ENCODE data around the gene ZSWIM6.

The ZSWIM6 gene

DNA sequence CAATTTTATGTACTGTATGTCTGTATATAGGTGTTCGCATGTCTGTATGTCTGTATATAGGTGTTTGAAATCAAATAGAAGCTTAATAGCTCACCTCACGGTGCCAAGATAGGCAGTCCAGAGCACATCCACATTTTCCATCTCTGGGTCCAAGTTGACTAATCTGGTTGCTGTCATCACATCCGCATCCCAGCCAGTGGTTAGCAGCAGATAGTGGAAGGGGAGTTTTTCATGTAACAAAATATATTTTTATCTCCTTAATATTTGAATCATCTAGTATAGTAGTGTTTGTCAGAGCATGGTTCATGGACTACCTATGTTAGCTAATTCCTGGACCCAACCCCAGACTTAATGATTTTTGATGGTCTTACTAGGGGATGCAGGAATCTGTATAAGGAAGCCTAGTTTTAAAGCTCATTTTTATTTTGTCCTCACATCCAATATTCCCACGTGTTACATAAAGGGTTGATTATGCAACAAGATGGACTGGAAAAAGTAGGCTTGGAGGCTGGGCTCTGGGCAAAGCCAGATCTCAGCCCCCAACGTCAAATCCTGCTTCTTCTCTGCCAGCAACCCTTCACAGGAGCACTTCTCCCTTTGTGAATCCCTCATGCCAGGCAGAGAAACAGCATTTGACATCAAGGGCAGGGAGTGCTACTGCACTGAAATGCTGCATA lies 219.7 kb downstream of the ZSWIM6 start:
- Histone ChIP-seq H3K27ac (ENCODE audit: low read depth, low read length) (no peak overlapping the region), H3K4me1 (ENCODE audit: control insufficient read depth, insufficient read depth, low read length) (no peaks in the 10 kb centered on the region), H3K4me3 (ENCODE audit: low read depth, low read length) (no peak overlapping the region), H3K9me3 (ENCODE audit: control insufficient read depth, insufficient read depth, low read depth, low read length) (peaks cover 16% of the 10 kb centered on the region), H3K9ac (ENCODE audit: low read length) (no peak overlapping the region), H3K36me3 (ENCODE audit: control insufficient read depth, insufficient read depth, low read length) (no peaks in the 10 kb centered on the region), H3K27me3 (ENCODE audit: control insufficient read depth, insufficient read depth, low read length) (no peaks in the 10 kb centered on the region)

DNA sequence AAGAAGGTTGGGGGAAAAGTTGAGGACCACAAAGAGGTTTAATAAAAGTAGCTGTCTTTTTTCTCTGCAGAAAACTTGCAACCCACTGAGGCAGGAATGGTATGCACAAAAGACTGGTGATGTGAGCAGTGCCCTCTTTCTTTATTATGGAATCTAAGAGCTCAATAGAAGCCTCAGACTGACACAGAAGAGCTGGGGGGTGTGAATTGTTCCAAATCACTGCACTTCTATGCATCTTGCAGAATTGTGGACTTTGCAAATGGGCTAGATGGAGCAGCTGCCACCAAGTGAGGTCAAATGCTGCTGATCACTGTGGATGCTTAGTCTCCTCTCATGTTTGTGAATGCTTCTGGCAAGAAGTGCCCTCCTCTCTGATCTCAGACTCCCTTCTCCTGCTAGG lies 227.1 kb downstream of the ZSWIM6 start:
- Histone ChIP-seq H3K4me1 (ENCODE audit: control insufficient read depth, insufficient read depth, low read length) (no peaks in the 10 kb centered on the region), H3K36me3 (ENCODE audit: control insufficient read depth, insufficient read depth, low read length) (no peaks in the 10 kb centered on the region), H3K4me3 (ENCODE audit: low read depth, low read length) (no peak overlapping the region), H3K9me3 (ENCODE audit: control insufficient read depth, insufficient read depth, low read depth, low read length) (peaks cover 7% of the 10 kb centered on the region), H3K9ac (ENCODE audit: low read length) (no peak overlapping the region), H3K27me3 (ENCODE audit: control insufficient read depth, insufficient read depth, low read length) (no peaks in the 10 kb centered on the region), H3K27ac (ENCODE audit: low read depth, low read length) (no peak overlapping the region)

DNA sequence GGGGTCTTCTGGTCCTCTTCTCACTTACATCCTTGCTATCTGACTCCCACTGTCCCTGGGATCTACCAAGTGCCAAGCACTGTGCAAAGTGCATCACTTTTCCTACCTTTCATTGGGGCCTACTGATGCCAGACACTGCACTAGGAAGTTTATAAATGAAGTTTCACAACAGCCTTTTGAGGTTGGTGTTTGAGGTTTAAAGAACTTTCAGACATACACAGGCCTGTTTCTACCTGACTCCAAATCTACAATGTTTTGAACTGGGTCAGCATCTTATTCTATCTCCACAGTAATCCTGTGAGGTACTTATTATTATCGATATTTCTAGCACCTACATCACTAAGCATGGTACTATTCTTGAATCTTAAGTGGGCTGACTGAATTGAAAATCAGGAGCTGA lies 227.7 kb downstream of the ZSWIM6 start:
- H3K36me3 ChIP-seq (ENCODE audit: control insufficient read depth, insufficient read depth, low read length) = no peaks in the 10 kb centered on the region
- no peaks in the 10 kb centered on the region for H3K4me1 ChIP-seq (ENCODE audit: control insufficient read depth, insufficient read depth, low read length)
- H3K27me3 ChIP-seq (ENCODE audit: control insufficient read depth, insufficient read depth, low read length) = no peaks in the 10 kb centered on the region
- H3K27ac ChIP-seq (ENCODE audit: low read depth, low read length) = no peak overlapping the region
- no peak overlapping the region for H3K9ac ChIP-seq (ENCODE audit: low read length)
- H3K9me3 ChIP-seq (ENCODE audit: control insufficient read depth, insufficient read depth, low read depth, low read length) = peaks cover 2% of the 10 kb centered on the region; the same call in 1 of the 2 replicates
- H3K4me3 ChIP-seq (ENCODE audit: low read depth, low read length) = no peak overlapping the region

DNA sequence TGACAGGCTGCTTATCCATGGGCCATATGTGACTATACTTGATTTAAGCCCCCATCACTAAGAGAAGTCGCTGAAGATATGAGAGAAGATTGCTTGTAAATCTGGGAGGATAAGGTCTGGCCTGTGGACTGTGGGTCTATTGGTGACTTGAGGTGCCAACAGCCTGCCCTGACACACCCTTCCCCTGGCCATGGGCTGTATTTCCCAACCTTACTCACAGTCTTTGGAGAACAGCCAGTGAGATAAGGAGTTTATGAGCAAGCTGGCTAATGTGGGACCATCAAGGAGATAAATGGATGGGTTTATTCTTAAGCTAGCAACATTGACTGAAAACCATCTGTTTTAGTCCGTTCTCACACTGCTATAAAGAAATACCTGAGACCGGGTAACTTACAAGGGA lies 231.3 kb downstream of the ZSWIM6 start:
- H3K9ac ChIP-seq (ENCODE audit: low read length) = no peak overlapping the region
- no peaks in the 10 kb centered on the region for H3K9me3 ChIP-seq (ENCODE audit: control insufficient read depth, insufficient read depth, low read depth, low read length)
- H3K27ac ChIP-seq (ENCODE audit: low read depth, low read length) = no peak overlapping the region
- no peak overlapping the region for H3K4me3 ChIP-seq (ENCODE audit: low read depth, low read length)
- no peaks in the 10 kb centered on the region for H3K27me3 ChIP-seq (ENCODE audit: control insufficient read depth, insufficient read depth, low read length)
- no peaks in the 10 kb centered on the region for H3K36me3 ChIP-seq (ENCODE audit: control insufficient read depth, insufficient read depth, low read length)
- H3K4me1 ChIP-seq (ENCODE audit: control insufficient read depth, insufficient read depth, low read length) = no peaks in the 10 kb centered on the region

DNA sequence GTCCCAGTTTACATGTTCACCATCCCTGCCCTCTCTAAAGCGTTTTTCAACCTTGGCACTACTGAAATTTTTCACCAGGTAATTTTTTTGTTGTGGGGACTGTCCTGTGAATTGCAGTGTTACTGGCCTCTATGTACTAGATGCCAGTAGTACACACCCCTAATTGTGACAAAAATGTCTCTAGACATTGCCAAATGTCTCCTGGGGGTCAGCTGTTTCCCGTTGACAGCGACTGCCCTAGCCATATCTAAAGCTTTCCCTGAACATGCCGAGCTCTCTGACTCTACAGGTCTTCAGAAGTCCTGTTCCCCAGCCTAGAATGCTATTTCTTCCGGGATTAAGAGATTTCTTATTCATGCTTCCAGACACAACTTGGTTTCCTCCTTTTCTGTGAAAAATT lies 235.3 kb downstream of the ZSWIM6 start:
- H3K4me1 ChIP-seq (ENCODE audit: control insufficient read depth, insufficient read depth, low read length) = no peaks in the 10 kb centered on the region
- no peak overlapping the region for H3K4me3 ChIP-seq (ENCODE audit: low read depth, low read length)
- no peaks in the 10 kb centered on the region for H3K36me3 ChIP-seq (ENCODE audit: control insufficient read depth, insufficient read depth, low read length)
- no peak overlapping the region for H3K9ac ChIP-seq (ENCODE audit: low read length)
- no peaks in the 10 kb centered on the region for H3K27me3 ChIP-seq (ENCODE audit: control insufficient read depth, insufficient read depth, low read length)
- H3K27ac ChIP-seq (ENCODE audit: low read depth, low read length) = no peak overlapping the region
- H3K9me3 ChIP-seq (ENCODE audit: control insufficient read depth, insufficient read depth, low read depth, low read length) = no peaks in the 10 kb centered on the region

DNA sequence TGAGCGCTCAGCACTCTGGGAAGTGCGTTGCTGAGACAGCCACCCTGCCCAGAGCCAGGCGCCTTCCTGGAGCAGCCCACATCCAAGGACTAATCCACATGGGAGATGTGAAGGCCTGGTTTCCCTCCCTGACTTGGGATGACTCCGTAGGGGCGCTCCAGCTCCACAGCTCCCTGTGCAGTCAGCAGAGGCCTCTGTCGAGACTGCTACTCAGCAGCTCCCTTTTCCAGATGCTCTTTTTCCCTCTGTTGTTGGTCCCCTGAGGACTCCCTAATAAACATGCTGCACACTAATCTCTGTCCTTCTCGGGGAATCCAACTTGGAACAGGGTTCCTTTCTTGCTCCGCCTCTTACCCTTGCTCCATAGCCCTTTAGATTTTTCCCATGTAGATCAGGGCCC lies 237.3 kb downstream of the ZSWIM6 start:
- Histone ChIP-seq H3K4me3 (ENCODE audit: low read depth, low read length) (no peak overlapping the region), H3K4me1 (ENCODE audit: control insufficient read depth, insufficient read depth, low read length) (no peaks in the 10 kb centered on the region), H3K9me3 (ENCODE audit: control insufficient read depth, insufficient read depth, low read depth, low read length) (no peaks in the 10 kb centered on the region), H3K27ac (ENCODE audit: low read depth, low read length) (no peak overlapping the region), H3K9ac (ENCODE audit: low read length) (no peak overlapping the region), H3K27me3 (ENCODE audit: control insufficient read depth, insufficient read depth, low read length) (no peaks in the 10 kb centered on the region), H3K36me3 (ENCODE audit: control insufficient read depth, insufficient read depth, low read length) (no peaks in the 10 kb centered on the region)

DNA sequence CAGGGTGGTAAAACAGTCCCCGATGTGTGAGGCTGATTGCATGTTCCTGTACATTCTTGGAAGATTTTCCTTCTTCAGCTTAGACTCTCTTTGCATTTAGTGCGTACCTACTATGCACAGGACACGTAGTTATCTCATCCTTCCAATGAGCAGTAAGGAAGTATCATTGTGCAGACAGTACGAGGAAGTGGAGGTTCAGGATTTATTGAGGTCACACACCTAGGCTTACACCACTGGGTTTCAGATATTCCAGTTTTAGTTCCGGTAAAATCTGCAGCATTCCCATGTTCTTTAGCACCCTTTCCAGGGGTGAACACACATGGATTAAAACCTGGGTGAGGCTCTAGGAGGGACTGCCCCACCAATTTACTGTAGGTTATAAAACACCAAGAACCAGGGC lies 238.7 kb downstream of the ZSWIM6 start:
- Histone ChIP-seq H3K4me1 (ENCODE audit: control insufficient read depth, insufficient read depth, low read length) (no peaks in the 10 kb centered on the region; the same call in 1 of the 2 replicates), H3K4me3 (ENCODE audit: low read depth, low read length) (no peak overlapping the region), H3K9me3 (ENCODE audit: control insufficient read depth, insufficient read depth, low read depth, low read length) (no peaks in the 10 kb centered on the region), H3K9ac (ENCODE audit: low read length) (no peak overlapping the region), H3K27me3 (ENCODE audit: control insufficient read depth, insufficient read depth, low read length) (no peaks in the 10 kb centered on the region), H3K27ac (ENCODE audit: low read depth, low read length) (no peak overlapping the region), H3K36me3 (ENCODE audit: control insufficient read depth, insufficient read depth, low read length) (no peaks in the 10 kb centered on the region)

DNA sequence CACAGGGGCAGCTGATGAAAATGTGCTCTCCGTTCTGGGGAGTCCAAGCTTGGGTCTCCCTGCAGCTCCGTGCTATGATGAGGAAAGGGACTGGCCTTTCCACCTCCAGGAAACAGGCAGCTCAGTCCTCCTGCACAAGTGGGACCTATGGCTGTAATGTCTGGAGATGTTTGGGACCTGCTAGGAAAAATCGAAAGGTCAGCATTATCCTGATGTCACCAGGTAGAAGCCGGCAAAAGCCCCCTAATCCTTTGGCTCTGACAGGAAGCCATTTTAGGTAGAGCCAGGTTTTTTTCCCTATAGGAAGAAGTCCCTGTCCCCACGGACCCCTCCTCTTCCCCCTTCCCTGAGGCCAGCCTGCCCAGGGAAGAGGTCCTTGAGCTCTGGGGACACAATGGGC lies 240.9 kb downstream of the ZSWIM6 start:
- Histone ChIP-seq H3K36me3 (ENCODE audit: control insufficient read depth, insufficient read depth, low read length) (no peaks in the 10 kb centered on the region), H3K9me3 (ENCODE audit: control insufficient read depth, insufficient read depth, low read depth, low read length) (no peaks in the 10 kb centered on the region)

DNA sequence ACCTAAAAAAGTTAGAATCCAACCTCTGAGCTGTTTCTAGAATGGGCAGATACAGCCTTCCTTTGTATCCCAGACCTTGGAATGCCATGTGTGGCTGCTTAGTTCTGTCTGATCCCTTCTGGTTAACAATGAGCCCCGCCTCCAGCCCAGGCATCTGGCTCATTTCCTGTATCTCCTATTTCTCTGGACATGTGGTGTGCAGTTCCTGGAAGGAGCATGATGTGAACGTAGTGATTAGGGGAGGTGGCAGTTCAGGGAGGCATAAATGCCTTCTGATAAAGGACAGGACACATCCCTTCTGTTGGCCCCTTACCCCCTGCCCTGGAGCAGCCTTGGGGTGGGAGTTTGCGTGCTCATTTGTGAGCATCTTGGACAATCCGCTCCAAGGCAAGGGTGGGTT lies 243.0 kb downstream of the ZSWIM6 start:
- Histone ChIP-seq H3K27me3 (ENCODE audit: control insufficient read depth, insufficient read depth, low read length) (no peaks in the 10 kb centered on the region), H3K4me1 (ENCODE audit: control insufficient read depth, insufficient read depth, low read length) (no peaks in the 10 kb centered on the region; the same call in 1 of the 2 replicates), H3K9ac (ENCODE audit: low read length) (no peak overlapping the region), H3K9me3 (ENCODE audit: control insufficient read depth, insufficient read depth, low read depth, low read length) (no peaks in the 10 kb centered on the region), H3K4me3 (ENCODE audit: low read depth, low read length) (no peak overlapping the region), H3K27ac (ENCODE audit: low read depth, low read length) (no peak overlapping the region), H3K36me3 (ENCODE audit: control insufficient read depth, insufficient read depth, low read length) (no peaks in the 10 kb centered on the region)

More for the DNA sequence above, 240.9 kb downstream of the ZSWIM6 start:
- Histone ChIP-seq H3K27ac (ENCODE audit: low read depth, low read length) (no peak overlapping the region), H3K27me3 (ENCODE audit: control insufficient read depth, insufficient read depth, low read length) (no peaks in the 10 kb centered on the region), H3K4me3 (ENCODE audit: low read depth, low read length) (no peak overlapping the region), H3K9ac (ENCODE audit: low read length) (no peak overlapping the region), H3K4me1 (ENCODE audit: control insufficient read depth, insufficient read depth, low read length) (no peaks in the 10 kb centered on the region; the same call in 1 of the 2 replicates)

DNA sequence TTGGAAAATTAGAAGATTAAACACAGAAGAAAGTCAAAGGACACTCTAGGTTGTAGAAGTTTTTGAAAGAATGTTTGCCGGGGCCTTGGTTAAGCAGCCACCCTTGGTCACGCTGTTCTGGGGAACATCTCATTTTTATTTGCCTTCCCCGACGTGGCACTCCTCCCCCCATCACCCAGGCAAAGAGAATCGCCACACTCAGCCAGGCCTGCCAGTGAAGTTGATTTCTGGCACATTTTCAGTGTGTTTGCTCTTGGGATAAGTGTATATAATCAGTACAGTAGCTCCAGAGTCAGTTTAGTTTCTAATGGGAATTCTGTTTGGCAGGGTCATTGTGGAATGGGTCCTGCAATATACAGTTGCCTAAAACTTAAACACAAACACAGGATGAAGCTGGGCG lies 243.5 kb downstream of the ZSWIM6 start:
- Histone ChIP-seq H3K9ac (ENCODE audit: low read length) (no peak overlapping the region), H3K27me3 (ENCODE audit: control insufficient read depth, insufficient read depth, low read length) (no peaks in the 10 kb centered on the region), H3K4me3 (ENCODE audit: low read depth, low read length) (no peak overlapping the region), H3K4me1 (ENCODE audit: control insufficient read depth, insufficient read depth, low read length) (no peaks in the 10 kb centered on the region; the same call in 1 of the 2 replicates), H3K36me3 (ENCODE audit: control insufficient read depth, insufficient read depth, low read length) (no peaks in the 10 kb centered on the region), H3K27ac (ENCODE audit: low read depth, low read length) (no peak overlapping the region), H3K9me3 (ENCODE audit: control insufficient read depth, insufficient read depth, low read depth, low read length) (no peaks in the 10 kb centered on the region)

DNA sequence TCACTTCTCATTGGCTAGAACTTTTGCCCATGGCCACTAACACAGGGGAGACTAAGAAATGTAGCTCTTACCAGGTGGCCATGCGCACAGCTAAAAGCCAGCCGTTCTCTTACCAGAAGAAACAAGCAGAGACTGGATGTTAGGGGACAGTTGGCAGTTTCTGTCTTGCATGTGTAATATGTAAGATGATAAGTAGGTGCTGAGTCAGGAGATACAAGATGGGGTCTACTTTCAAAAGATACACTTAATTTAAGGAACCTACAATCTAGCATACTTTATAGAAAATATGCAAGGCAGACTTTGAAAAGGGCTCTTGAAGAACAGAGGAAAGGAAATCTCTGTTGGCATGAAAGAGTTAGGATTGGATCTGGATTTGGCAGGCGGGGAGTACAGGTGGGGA lies 244.5 kb downstream of the ZSWIM6 start:
- Histone ChIP-seq H3K9me3 (ENCODE audit: control insufficient read depth, insufficient read depth, low read depth, low read length) (no peaks in the 10 kb centered on the region), H3K4me1 (ENCODE audit: control insufficient read depth, insufficient read depth, low read length) (no peaks in the 10 kb centered on the region; the same call in 1 of the 2 replicates), H3K27me3 (ENCODE audit: control insufficient read depth, insufficient read depth, low read length) (no peaks in the 10 kb centered on the region), H3K27ac (ENCODE audit: low read depth, low read length) (no peak overlapping the region), H3K9ac (ENCODE audit: low read length) (no peak overlapping the region), H3K4me3 (ENCODE audit: low read depth, low read length) (no peak overlapping the region), H3K36me3 (ENCODE audit: control insufficient read depth, insufficient read depth, low read length) (no peaks in the 10 kb centered on the region)
